T-cell (primary cell): Measurements from ENCODE around the gene USP5. TPM values are rescaled to one million over a fixed set of nuclear protein-coding genes. Genes with fewer than 3 reads are reported as not detected.

Source experiments
- ATAC-seq, 4 experiments: fragments of 200-7000 bp in 3 of 4; fragments of 150-1000 bp in 1 of 4; cut with Tn5 transposase; replicated peaks in 1 of 4; 1 replicate in 3 of 4; 2 replicates in 1 of 4; pipeline ENCODE4 v1.10.0; 2021; ENCODE audit warnings: moderate library complexity in 3 of 4, mild to moderate bottlenecking in 2 of 4, moderate number of reproducible peaks in 1 of 4
- CTCF ChIA-PET, 2 donors: fragments of 300-600 bp; sonication (Branson Sonifier 250); formaldehyde crosslinking; loops; one replicate each; lab custom pipeline; 2022; ENCODE audit warnings: antibody characterized with exemption in 2 of 2; lab: Charles Lee
- POLR2A ChIA-PET, 2 donors: fragments of 300-600 bp; sonication (Branson Sonifier 250); formaldehyde crosslinking; loops; one replicate each; lab custom pipeline; 2022; ENCODE audit warnings: antibody characterized with exemption in 2 of 2; lab: Charles Lee
- DNase-seq, 35 experiments: peaks; one replicate each; pipeline versions ENCODE4 v3.0.0 to v3.0.0-alpha.2; 2013 to 2023
- H3K27ac ChIP-seq: one replicate; pipeline ENCODE4 v1.5.1; 2013; ENCODE audit warnings: low read length
- H3K27me3 ChIP-seq, 2 experiments: replicated peaks in 1 of 2; 1 replicate in 1 of 2; 2 replicates in 1 of 2; pipeline versions ENCODE4 v1.6.1 to v1.7.0; 2013; ENCODE audit warnings: low read length in 1 of 2, mixed read lengths in 1 of 2; ENCODE audit not compliant: control insufficient read depth in 2 of 2, insufficient read depth in 2 of 2; ENCODE audit errors: extremely low read depth in 1 of 2
- H3K36me3 ChIP-seq, 2 donors: 1 replicate in 1 of 2; 2 replicates in 1 of 2; pipeline versions ENCODE4 v1.6.1 to v1.7.0; 2013; ENCODE audit warnings: low read length in 1 of 2; ENCODE audit not compliant: control insufficient read depth in 2 of 2, insufficient read depth in 1 of 2; ENCODE audit errors: extremely low read depth in 1 of 2
- H3K4me1 ChIP-seq, 2 experiments: 1 replicate in 1 of 2; 2 replicates in 1 of 2; pipeline versions ENCODE4 v1.6.1 to v1.7.0; 2013; ENCODE audit warnings: low read length in 2 of 2, mixed read lengths in 1 of 2; ENCODE audit not compliant: insufficient read depth in 2 of 2, control insufficient read depth in 1 of 2; ENCODE audit errors: extremely low read depth in 1 of 2
- H3K4me3 ChIP-seq, 2 donors: 1 replicate in 1 of 2; 2 replicates in 1 of 2; pipeline versions ENCODE4 v1.5.1 to v1.7.0; 2013; ENCODE audit warnings: mild to moderate bottlenecking in 2 of 2, low read length in 1 of 2, moderate library complexity in 1 of 2; ENCODE audit not compliant: control insufficient read depth in 1 of 2; ENCODE audit errors: extremely low read depth in 1 of 2
- H3K9me3 ChIP-seq: 2 replicates; pipeline ENCODE4 v1.7.0; 2013
- H3K27ac Mint-ChIP-seq, 2 donors: one replicate each; pipeline ENCODE4 v1.8.0; 2020 to 2021; ENCODE audit warnings: mild to moderate bottlenecking in 2 of 2, mixed read lengths in 2 of 2
- H3K27me3 Mint-ChIP-seq, 2 donors: one replicate each; pipeline ENCODE4 v1.8.0; 2021 to 2022; ENCODE audit warnings: mixed read lengths in 2 of 2
- H3K36me3 Mint-ChIP-seq: one replicate; pipeline ENCODE4 v1.8.0; 2021; ENCODE audit warnings: mixed read lengths
- H3K4me1 Mint-ChIP-seq, 3 donors: one replicate each; pipeline ENCODE4 v1.8.0; 2020 to 2022; ENCODE audit warnings: mixed read lengths in 3 of 3, mild to moderate bottlenecking in 1 of 3
- H3K4me3 Mint-ChIP-seq, 3 donors: one replicate each; pipeline ENCODE4 v1.8.0; 2020 to 2022; ENCODE audit warnings: mild to moderate bottlenecking in 3 of 3, mixed read lengths in 3 of 3, moderate library complexity in 3 of 3
- H3K9me3 Mint-ChIP-seq, 3 donors: one replicate each; pipeline ENCODE4 v1.8.0; 2020 to 2022; ENCODE audit warnings: mixed read lengths in 3 of 3
- WGBS: methylation state at CpG from one replicate; pipeline ENCODE4 v1.1.5; 2013; ENCODE audit warnings: missing lambda C conversion rate; ENCODE audit not compliant: insufficient coverage; 5-methylcytosine and 5-hydroxymethylcytosine counted together
- total RNA-seq, 35 experiments: library from RNA in 6 of 35; stranded (reverse) in 6 of 35; fragments of 120-200 nt in 1 of 35; gene quantifications; one replicate each; pipeline versions ENCODE4 v1.2.1 to v1.2.4 and lab custom pipeline; 2013 to 2026

The USP5 gene
- total RNA-seq, 5 donors from 2014 or later (not counting 1 experiment from before 2014, with no cell fraction given): 64.2 to 95.8 (median 85.8) TPM

- Mint-ChIP-seq H3K27me3 (no peaks in the 10 kb centered on the region), H3K9me3 (no peaks in the 10 kb centered on the region), H3K4me3 (no peak overlapping the region), H3K36me3 (peaks cover 27% of the 10 kb centered on the region), H3K4me1 (peaks cover 22 to 38% (median 26%) of the 10 kb centered on the region in 3 donors), H3K27ac (no peak overlapping the region)
- Histone ChIP-seq H3K36me3 (peaks cover 15 to 52% of the 10 kb centered on the region in 2 donors), H3K4me1 (peaks cover 20 to 34% of the 10 kb centered on the region in 2 experiments), H3K27me3 (no peaks in the 10 kb centered on the region), H3K9me3 (no peaks in the 10 kb centered on the region), H3K27ac (no peak overlapping the region), H3K4me3 (no peak overlapping the region)
- 95% methylated on average over 12 of the region's 14 CpGs for WGBS
- DNase-seq (no peak), ATAC-seq (no peak)
- CTCF ChIA-PET: interaction anchor here (0.6 to 1.0 kb wide), 5 partner anchors 14 to 225 kb away, joined by 3 to 8 read pairs (median 3); partner anchors contain the start of gene SPSB2 (in 1 of the 2)
- POLR2A ChIA-PET: interaction anchor here in 1 of 2 donors (0.5 kb wide), 2 partner anchors 23 to 246 kb away, joined by 5 to 7 read pairs; no protein-coding TSS in a partner anchor
Observed at GRCh38 chr12:6855322-6855721, 3.4 kb downstream of the USP5 start.

GRCh38 chr12:6858799-6859198 is 6.8 kb downstream of the USP5 start:
- no peaks in the 10 kb centered on the region for H3K27me3 ChIP-seq
- Mint-ChIP-seq H3K27ac (no peak overlapping the region), H3K27me3 (no peaks in the 10 kb centered on the region), H3K36me3 (peaks cover 47% of the 10 kb centered on the region), H3K9me3 (no peaks in the 10 kb centered on the region), H3K4me1 (peaks cover 6 to 21% (median 7%) of the 10 kb centered on the region in 3 donors), H3K4me3 (no peak overlapping the region)
- peaks cover 4 to 8% of the 10 kb centered on the region in 2 experiments for H3K4me1 ChIP-seq
- no peak for ATAC-seq
- H3K27ac ChIP-seq: no peak overlapping the region
- no peak for DNase-seq
- H3K36me3 ChIP-seq: peaks cover 30 to 85% of the 10 kb centered on the region in 2 donors
- WGBS: 100% methylated on average over 1 of the region's 2 CpGs
- ChIA-PET CTCF (interaction anchor here in 1 of 2 donors (1.0 kb wide), 1 partner anchor 8 kb away, joined by 5 read pairs; the partner anchor contains the start of gene TPI1), POLR2A (interaction anchor here in 1 of 2 donors (0.6 kb wide), 1 partner anchor 72 kb away, joined by 8 read pairs; no protein-coding TSS in a partner anchor)
- no peak overlapping the region for H3K4me3 ChIP-seq
- no peaks in the 10 kb centered on the region for H3K9me3 ChIP-seq

- Mint-ChIP-seq H3K27ac (no peak overlapping the region), H3K4me3 (no peak overlapping the region), H3K9me3 (no peaks in the 10 kb centered on the region), H3K27me3 (no peaks in the 10 kb centered on the region), H3K36me3 (peaks cover 53% of the 10 kb centered on the region), H3K4me1 (peaks cover 0 to 8% (median 0%) of the 10 kb centered on the region in 3 donors)
- WGBS: 99% methylated on average over 6 of the region's 9 CpGs
- Histone ChIP-seq H3K4me3 (no peak overlapping the region), H3K27ac (no peak overlapping the region), H3K36me3 (peaks cover 37 to 92% of the 10 kb centered on the region in 2 donors), H3K4me1 (no peaks in the 10 kb centered on the region), H3K27me3 (no peaks in the 10 kb centered on the region), H3K9me3 (no peaks in the 10 kb centered on the region)
- POLR2A ChIA-PET: no interaction called here
- CTCF ChIA-PET: no interaction called here
- no peak for ATAC-seq
- DNase-seq: no peak
Observed at GRCh38 chr12:6860116-6860515, 8.2 kb downstream of the USP5 start.

GRCh38 chr12:6860942-6861341 is 9.0 kb downstream of the USP5 start:
- POLR2A ChIA-PET: no interaction called here
- peaks cover 55% of the 10 kb centered on the region for H3K36me3 Mint-ChIP-seq
- 98% methylated on average over 5 of the region's 7 CpGs for WGBS

GRCh38 chr12:6861391-6861790 is 9.4 kb downstream of the USP5 start:
- Mint-ChIP-seq H3K4me1 (peaks cover under 1 to 3% (median 3%) of the 10 kb centered on the region in 3 donors), H3K36me3 (peaks cover 53% of the 10 kb centered on the region), H3K27me3 (no peaks in the 10 kb centered on the region), H3K9me3 (no peaks in the 10 kb centered on the region), H3K4me3 (no peak overlapping the region), H3K27ac (no peak overlapping the region)
- ATAC-seq (no peak), DNase-seq (no peak)
- H3K4me1 ChIP-seq: peaks cover 0 to 3% of the 10 kb centered on the region in 2 experiments
- H3K27ac ChIP-seq: no peak overlapping the region
- peaks cover 30 to 87% of the 10 kb centered on the region in 2 donors for H3K36me3 ChIP-seq
- H3K27me3 ChIP-seq: no peaks in the 10 kb centered on the region
- H3K4me3 ChIP-seq: no peak overlapping the region
- 97% methylated on average over 8 of the region's 9 CpGs for WGBS
- CTCF ChIA-PET: no interaction called here
- POLR2A ChIA-PET: interaction anchor here in 1 of 2 donors (0.5 kb wide), 1 partner anchor 319 kb away, joined by 5 read pairs; no protein-coding TSS in a partner anchor
- no peaks in the 10 kb centered on the region for H3K9me3 ChIP-seq

More at GRCh38 chr12:6860942-6861341, 9.0 kb downstream of the USP5 start:
- no peak for ATAC-seq
- CTCF ChIA-PET: no interaction called here
- Histone ChIP-seq H3K4me1 (no peaks in the 10 kb centered on the region), H3K9me3 (no peaks in the 10 kb centered on the region), H3K27ac (no peak overlapping the region), H3K4me3 (no peak overlapping the region), H3K36me3 (peaks cover 30 to 90% of the 10 kb centered on the region in 2 donors), H3K27me3 (no peaks in the 10 kb centered on the region)
- H3K27ac Mint-ChIP-seq: no peak overlapping the region
- H3K4me1 Mint-ChIP-seq: peaks cover 0 to 3% (median 0%) of the 10 kb centered on the region in 3 donors
- DNase-seq: no peak
- H3K9me3 Mint-ChIP-seq: no peaks in the 10 kb centered on the region
- no peak overlapping the region for H3K4me3 Mint-ChIP-seq
- no peaks in the 10 kb centered on the region for H3K27me3 Mint-ChIP-seq

GRCh38 chr12:6863033-6863432 is 11.1 kb downstream of the USP5 start:
- ATAC-seq (no peak), DNase-seq (no peak)
- Mint-ChIP-seq H3K4me1 (peaks cover 6 to 9% (median 8%) of the 10 kb centered on the region in 3 donors), H3K27ac (no peak overlapping the region), H3K27me3 (no peaks in the 10 kb centered on the region), H3K36me3 (peaks cover 40% of the 10 kb centered on the region), H3K9me3 (no peaks in the 10 kb centered on the region), H3K4me3 (no peak overlapping the region)
- ChIA-PET POLR2A (interaction anchor here (0.5 to 0.6 kb wide), 2 partner anchors 50 to 159 kb away, joined by 3 to 7 read pairs; no protein-coding TSS in a partner anchor), CTCF (no interaction called here)
- 98% methylated on average over 11 of the region's 11 CpGs for WGBS
- H3K4me1 ChIP-seq: peaks cover 0 to 12% of the 10 kb centered on the region in 2 experiments
- H3K36me3 ChIP-seq: peaks cover 30 to 71% of the 10 kb centered on the region in 2 donors
- no peak overlapping the region for H3K27ac ChIP-seq
- H3K9me3 ChIP-seq: no peaks in the 10 kb centered on the region
- no peaks in the 10 kb centered on the region for H3K27me3 ChIP-seq
- no peak overlapping the region for H3K4me3 ChIP-seq
